Astrocyte (in vitro differentiated cells and primary cell): ENCODE results near the gene TCP11. TPM values are rescaled to one million over a fixed set of nuclear protein-coding genes. Genes with fewer than 3 reads are reported as not detected.

Source experiments
- DNase-seq: peaks from one replicate; pipeline ENCODE4 v3.0.0-alpha.2; 2010; ENCODE audit warnings: low read depth
- FAIRE-seq: peaks from 2 replicates; lab custom pipeline; 2011; peaks lifted over from hg19 to GRCh38; lab: Jason Lieb, UNC
- H2AFZ ChIP-seq: 2 replicates; pipeline ENCODE4 v1.6.0; 2012; ENCODE audit warnings: low read depth, low read length, inconsistent platforms
- H3K27ac ChIP-seq: 2 replicates; pipeline ENCODE4 v1.5.1; 2011; ENCODE audit warnings: low read depth, low read length, inconsistent platforms
- H3K27me3 ChIP-seq: 2 replicates; pipeline ENCODE4 v1.6.0; 2011; ENCODE audit warnings: low read length, inconsistent platforms; ENCODE audit not compliant: insufficient read depth
- H3K36me3 ChIP-seq: 2 replicates; pipeline ENCODE4 v1.5.1; 2011; ENCODE audit warnings: low read length, inconsistent platforms; ENCODE audit not compliant: insufficient read depth
- H3K4me1 ChIP-seq: 2 replicates; pipeline ENCODE4 v1.5.1; 2011; ENCODE audit warnings: low read length, inconsistent platforms; ENCODE audit not compliant: insufficient read depth
- H3K4me2 ChIP-seq: 2 replicates; pipeline ENCODE4 v1.6.0; 2012; ENCODE audit warnings: low read length, inconsistent platforms
- H3K4me3 ChIP-seq: 2 replicates; pipeline ENCODE4 v1.5.1; 2011; ENCODE audit warnings: low read depth, mild to moderate bottlenecking, low read length, inconsistent platforms; ENCODE audit not compliant: insufficient read depth
- H3K79me2 ChIP-seq: 2 replicates; pipeline ENCODE4 v1.6.0; 2012; ENCODE audit warnings: mild to moderate bottlenecking, low read length, inconsistent platforms; ENCODE audit not compliant: insufficient read depth
- H3K9ac ChIP-seq: 2 replicates; pipeline ENCODE4 v1.6.0; 2012; ENCODE audit warnings: mild to moderate bottlenecking, low read length, inconsistent platforms
- H3K9me3 ChIP-seq: 2 replicates; pipeline ENCODE4 v1.5.1; 2012; ENCODE audit warnings: low read depth, mild to moderate bottlenecking, low read length, inconsistent platforms; ENCODE audit not compliant: insufficient read depth
- H4K20me1 ChIP-seq: 2 replicates; pipeline ENCODE4 v1.6.0; 2012; ENCODE audit warnings: low read length, inconsistent platforms; ENCODE audit not compliant: insufficient read depth
- H3K27ac Mint-ChIP-seq: one replicate; pipeline ENCODE4 v1.8.0; 2021; ENCODE audit warnings: mild to moderate bottlenecking, mixed read lengths; ENCODE audit not compliant: unreplicated experiment
- H3K27me3 Mint-ChIP-seq: one replicate; pipeline ENCODE4 v1.8.0; 2021; ENCODE audit warnings: low read depth, mixed read lengths; ENCODE audit not compliant: unreplicated experiment
- H3K36me3 Mint-ChIP-seq: one replicate; pipeline ENCODE4 v1.8.0; 2021; ENCODE audit warnings: low read depth, mixed read lengths; ENCODE audit not compliant: unreplicated experiment
- H3K4me1 Mint-ChIP-seq: one replicate; pipeline ENCODE4 v1.8.0; 2021; ENCODE audit warnings: low read depth, mixed read lengths; ENCODE audit not compliant: unreplicated experiment
- H3K4me3 Mint-ChIP-seq: one replicate; pipeline ENCODE4 v1.8.0; 2021; ENCODE audit warnings: mild to moderate bottlenecking, moderate library complexity, mixed read lengths; ENCODE audit not compliant: unreplicated experiment
- H3K9me3 Mint-ChIP-seq: one replicate; pipeline ENCODE4 v1.8.0; 2021; ENCODE audit warnings: mild to moderate bottlenecking, mixed read lengths; ENCODE audit not compliant: unreplicated experiment
- EZH2 ChIP-seq: IDR thresholded peaks from 2 replicates; pipeline ENCODE4 v1.6.1; 2012; ENCODE audit warnings: mild to moderate bottlenecking, low read length, inconsistent platforms; ENCODE audit not compliant: insufficient read depth
- total RNA-seq: library from RNA; stranded (reverse); gene quantifications from 2 replicates; pipeline ENCODE4 v1.2.1, GENCODE V29; 2021
- TF ChIP-seq, protein P1 (sequence below): IDR thresholded peaks from 2 replicates; pipeline ENCODE4 v1.5.1; 2011; ENCODE audit warnings: low read depth, mild to moderate bottlenecking, inconsistent platforms, low read length, moderate library complexity; ENCODE audit not compliant: insufficient read depth

Gene TCP11
- total RNA-seq, 1 donor from 2014 or later, result not detected

DNA sequence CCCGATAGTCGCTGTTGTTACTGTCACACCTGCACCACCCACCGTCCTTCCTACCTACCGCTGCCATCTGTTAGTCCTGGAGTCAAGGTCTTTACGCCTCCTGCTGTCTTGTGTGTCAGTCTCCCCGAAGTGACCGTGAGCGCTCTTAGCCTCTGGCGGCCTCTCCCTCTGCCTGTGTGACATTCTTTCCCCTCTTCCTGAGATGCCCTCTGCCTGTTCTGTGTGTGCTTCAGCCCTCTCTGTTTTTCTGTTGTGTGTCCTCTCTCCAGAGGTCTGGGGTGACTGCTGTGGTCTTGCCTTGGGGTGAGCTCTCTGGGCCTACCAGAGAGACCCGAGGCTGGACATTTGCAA is 54.9 kb downstream of the TCP11 start:
- Histone ChIP-seq H3K27me3 (no peaks in the 10 kb centered on the region), H3K79me2 (no peaks in the 10 kb centered on the region), H3K4me1 (peaks cover 28% of the 10 kb centered on the region), H4K20me1 (no peaks in the 10 kb centered on the region), H3K27ac (no peak overlapping the region), H3K9me3 (no peaks in the 10 kb centered on the region), H3K9ac (no peak overlapping the region), H3K4me3 (no peak overlapping the region), H3K4me2 (no peak overlapping the region), H3K36me3 (no peaks in the 10 kb centered on the region), H2AFZ (no peak overlapping the region)
- no peaks in the 10 kb centered on the region for H3K9me3 Mint-ChIP-seq
- H3K4me3 Mint-ChIP-seq, result no peak overlapping the region
- TF ChIP-seq EZH2, result no peak
- TF ChIP-seq, protein P1, sequence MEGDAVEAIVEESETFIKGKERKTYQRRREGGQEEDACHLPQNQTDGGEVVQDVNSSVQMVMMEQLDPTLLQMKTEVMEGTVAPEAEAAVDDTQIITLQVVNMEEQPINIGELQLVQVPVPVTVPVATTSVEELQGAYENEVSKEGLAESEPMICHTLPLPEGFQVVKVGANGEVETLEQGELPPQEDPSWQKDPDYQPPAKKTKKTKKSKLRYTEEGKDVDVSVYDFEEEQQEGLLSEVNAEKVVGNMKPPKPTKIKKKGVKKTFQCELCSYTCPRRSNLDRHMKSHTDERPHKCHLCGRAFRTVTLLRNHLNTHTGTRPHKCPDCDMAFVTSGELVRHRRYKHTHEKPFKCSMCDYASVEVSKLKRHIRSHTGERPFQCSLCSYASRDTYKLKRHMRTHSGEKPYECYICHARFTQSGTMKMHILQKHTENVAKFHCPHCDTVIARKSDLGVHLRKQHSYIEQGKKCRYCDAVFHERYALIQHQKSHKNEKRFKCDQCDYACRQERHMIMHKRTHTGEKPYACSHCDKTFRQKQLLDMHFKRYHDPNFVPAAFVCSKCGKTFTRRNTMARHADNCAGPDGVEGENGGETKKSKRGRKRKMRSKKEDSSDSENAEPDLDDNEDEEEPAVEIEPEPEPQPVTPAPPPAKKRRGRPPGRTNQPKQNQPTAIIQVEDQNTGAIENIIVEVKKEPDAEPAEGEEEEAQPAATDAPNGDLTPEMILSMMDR, result no peak
- no peaks in the 10 kb centered on the region for H3K27me3 Mint-ChIP-seq
- H3K27ac Mint-ChIP-seq, result no peak overlapping the region
- peaks cover 32% of the 10 kb centered on the region for H3K4me1 Mint-ChIP-seq
- FAIRE-seq (no peak), DNase-seq (no peak)
- peaks cover 26% of the 10 kb centered on the region for H3K36me3 Mint-ChIP-seq

DNA sequence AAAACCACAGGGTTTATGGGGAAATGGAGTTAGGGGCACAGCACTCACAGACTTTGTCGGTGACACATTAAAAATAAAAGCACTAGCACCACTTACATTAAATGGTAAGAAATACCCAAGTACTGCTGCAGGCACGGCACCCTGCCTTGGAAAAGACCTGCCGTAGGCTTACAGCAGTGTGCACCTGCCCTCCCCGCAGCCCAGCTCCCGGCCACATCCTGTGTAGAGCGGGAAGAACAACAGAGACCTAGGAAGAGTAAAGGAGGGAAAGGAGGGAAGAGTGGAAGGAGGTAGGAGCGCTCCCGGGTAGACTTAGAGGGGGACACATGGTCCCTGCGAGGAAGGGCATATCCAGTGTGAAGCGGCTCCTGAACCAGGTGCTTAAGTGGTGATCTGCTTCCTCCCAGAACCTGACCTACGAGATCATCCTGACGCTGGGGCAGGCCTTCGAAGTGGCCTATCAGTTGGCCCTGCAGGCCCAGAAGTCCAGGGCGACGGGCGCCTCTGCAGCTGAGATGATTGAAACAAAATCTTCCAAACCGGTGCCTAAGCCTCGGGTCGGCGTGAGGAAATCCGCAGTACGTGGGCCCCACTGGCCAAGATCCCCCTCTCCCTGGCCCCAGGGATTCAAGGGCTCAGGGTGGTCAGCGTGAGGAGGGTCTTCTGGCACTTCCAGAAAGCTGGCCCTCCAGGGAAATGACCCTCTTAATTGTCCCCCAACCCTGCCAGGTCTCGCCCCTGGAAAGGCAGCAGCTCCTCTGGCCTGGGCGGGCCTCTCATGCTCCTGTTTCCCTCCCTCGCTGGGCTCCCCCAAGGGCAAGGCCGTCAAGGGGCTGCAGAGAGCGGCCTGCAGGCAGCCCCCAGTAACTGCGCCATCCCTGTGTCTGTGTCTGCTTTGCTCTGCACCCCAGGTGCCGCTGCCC is 55.5 kb downstream of the TCP11 start:
- H3K4me3 Mint-ChIP-seq, result no peak overlapping the region
- Histone ChIP-seq H3K4me2 (no peak overlapping the region), H3K4me3 (no peak overlapping the region), H3K79me2 (no peaks in the 10 kb centered on the region), H3K36me3 (no peaks in the 10 kb centered on the region), H2AFZ (no peak overlapping the region), H3K9ac (no peak overlapping the region), H4K20me1 (no peaks in the 10 kb centered on the region), H3K27ac (no peak overlapping the region), H3K4me1 (peaks cover 30% of the 10 kb centered on the region), H3K27me3 (no peaks in the 10 kb centered on the region), H3K9me3 (no peaks in the 10 kb centered on the region)
- H3K27me3 Mint-ChIP-seq, result no peaks in the 10 kb centered on the region
- H3K4me1 Mint-ChIP-seq, result peaks cover 30% of the 10 kb centered on the region
- DNase-seq (no peak), FAIRE-seq (no peak)
- TF ChIP-seq EZH2, result no peak
- TF ChIP-seq, protein P1, result no peak
- H3K36me3 Mint-ChIP-seq, result peaks cover 27% of the 10 kb centered on the region
- H3K9me3 Mint-ChIP-seq, result no peaks in the 10 kb centered on the region
- no peak overlapping the region for H3K27ac Mint-ChIP-seq
